Large intestine (tissue), 3 donors: Measurements from ENCODE around the gene YIPF4. TPM values are rescaled to one million over a fixed set of nuclear protein-coding genes. Genes with fewer than 3 reads are reported as not detected.
"Not testable (repeated sequence)": the region's sequence is repeated elsewhere in the genome, so short reads cannot be mapped to it uniquely, and the experiment has no call there.

Experiments
- DNase-seq, 2 donors: peaks; one replicate each; pipeline versions ENCODE4 v3.0.0 to v3.0.0-alpha.2; 2013
- H3K27ac ChIP-seq: one replicate; pipeline ENCODE4 v1.5.1; 2013; ENCODE audit warnings: low read length
- H3K27me3 ChIP-seq: 2 replicates; pipeline ENCODE4 v1.6.1; 2013; ENCODE audit warnings: low read length; ENCODE audit not compliant: control insufficient read depth, insufficient read depth
- H3K36me3 ChIP-seq: 2 replicates; pipeline ENCODE4 v1.6.1; 2013; ENCODE audit warnings: low read length; ENCODE audit not compliant: control insufficient read depth, insufficient read depth
- H3K4me1 ChIP-seq: one replicate; pipeline ENCODE4 v1.6.1; 2013; ENCODE audit warnings: low read length; ENCODE audit not compliant: control insufficient read depth, insufficient read depth
- H3K4me3 ChIP-seq: one replicate; pipeline ENCODE4 v1.5.1; 2013; ENCODE audit warnings: low read length
- H3K9me3 ChIP-seq: one replicate; pipeline ENCODE4 v1.6.1; 2013; ENCODE audit warnings: mild to moderate bottlenecking, low read depth, low read length, moderate library complexity; ENCODE audit not compliant: control insufficient read depth
- WGBS: methylation state at CpG from one replicate; pipeline ENCODE4 v1.1.5; 2013; ENCODE audit warnings: low lambda C conversion rate; ENCODE audit not compliant: insufficient coverage; 5-methylcytosine and 5-hydroxymethylcytosine counted together
- polyA plus RNA-seq: library from polyadenylated mRNA; unstranded; fragments of 120-200 nt; gene quantifications from one replicate; pipeline ENCODE4 v1.2.1, GENCODE V29; 2013

The YIPF4 gene
- polyA plus RNA-seq, 1 donor: 36.8 TPM

GRCh38 chr2:32329180-32329980 lies 51.7 kb downstream of the YIPF4 start:
- H3K36me3 ChIP-seq, H3K9me3 ChIP-seq, H3K27me3 ChIP-seq, H3K4me3 ChIP-seq: not testable (repeated sequence)
- 0% methylated on average over 1 of the region's 14 CpGs for WGBS
- peak; percentile 77 to 92 for DNase-seq
- Histone ChIP-seq H3K27ac (peak overlapping the region; percentile 35), H3K4me1 (peaks cover 11% of the 10 kb centered on the region)

GRCh38 chr2:32330136-32330535 lies 52.4 kb downstream of the YIPF4 start:
- no peak for DNase-seq
- no peak overlapping the region for H3K4me3 ChIP-seq
- H3K9me3 ChIP-seq: no peaks in the 10 kb centered on the region
- peaks cover 11% of the 10 kb centered on the region for H3K4me1 ChIP-seq
- no peaks in the 10 kb centered on the region for H3K36me3 ChIP-seq
- 83% methylated on average over 1 of the region's 2 CpGs for WGBS
- no peaks in the 10 kb centered on the region for H3K27me3 ChIP-seq
- H3K27ac ChIP-seq: no peak overlapping the region

DNA sequence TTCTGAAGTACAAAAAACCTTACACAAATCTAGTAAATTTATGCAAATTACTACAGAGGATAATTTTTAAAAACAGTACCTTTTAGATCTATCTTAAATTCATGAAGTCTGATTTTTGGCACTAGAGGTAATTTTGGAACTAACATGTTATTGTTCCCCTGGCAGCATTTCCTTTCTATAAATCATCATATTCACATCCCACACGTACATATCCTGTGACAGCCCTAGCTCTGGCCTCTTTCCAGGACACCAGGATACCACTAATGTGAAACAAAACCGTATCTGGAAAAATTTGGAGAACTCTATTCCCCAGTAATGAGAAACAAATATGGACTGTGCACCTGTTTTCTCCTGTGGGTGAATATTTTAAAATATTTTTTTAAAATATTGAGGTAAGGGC lies 65.1 kb downstream of the YIPF4 start:
- no peak for DNase-seq
- no CpG with 5 or more reads among the region's 2 CpGs for WGBS
- Histone ChIP-seq H3K36me3 (no peaks in the 10 kb centered on the region), H3K4me3 (no peak overlapping the region), H3K9me3 (no peaks in the 10 kb centered on the region), H3K4me1 (no peaks in the 10 kb centered on the region), H3K27ac (no peak overlapping the region), H3K27me3 (no peaks in the 10 kb centered on the region)

DNA sequence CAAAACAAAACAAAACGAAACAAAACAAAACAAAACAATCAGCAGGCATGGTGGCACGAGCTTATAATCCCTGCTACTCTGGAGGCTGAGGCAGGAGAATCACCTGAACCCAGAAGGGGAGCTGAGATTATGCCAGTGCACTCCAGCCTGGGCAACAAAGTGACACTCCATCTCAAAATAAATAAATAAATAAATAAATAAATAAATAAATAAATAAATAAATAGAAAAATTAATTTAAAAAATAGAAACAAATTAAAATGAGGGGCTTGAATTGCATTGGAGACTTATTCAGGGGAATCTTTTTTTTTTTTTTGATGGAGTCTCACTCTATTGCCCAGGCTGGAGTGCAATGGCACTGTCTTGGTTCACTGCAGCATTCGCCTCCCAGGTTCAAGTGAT lies 73.1 kb downstream of the YIPF4 start:
- not testable (repeated sequence) for H3K27me3 ChIP-seq, H3K9me3 ChIP-seq, H3K27ac ChIP-seq, H3K4me1 ChIP-seq, DNase-seq, H3K4me3 ChIP-seq, H3K36me3 ChIP-seq
- no CpG with 5 or more reads among the region's 3 CpGs for WGBS

DNA sequence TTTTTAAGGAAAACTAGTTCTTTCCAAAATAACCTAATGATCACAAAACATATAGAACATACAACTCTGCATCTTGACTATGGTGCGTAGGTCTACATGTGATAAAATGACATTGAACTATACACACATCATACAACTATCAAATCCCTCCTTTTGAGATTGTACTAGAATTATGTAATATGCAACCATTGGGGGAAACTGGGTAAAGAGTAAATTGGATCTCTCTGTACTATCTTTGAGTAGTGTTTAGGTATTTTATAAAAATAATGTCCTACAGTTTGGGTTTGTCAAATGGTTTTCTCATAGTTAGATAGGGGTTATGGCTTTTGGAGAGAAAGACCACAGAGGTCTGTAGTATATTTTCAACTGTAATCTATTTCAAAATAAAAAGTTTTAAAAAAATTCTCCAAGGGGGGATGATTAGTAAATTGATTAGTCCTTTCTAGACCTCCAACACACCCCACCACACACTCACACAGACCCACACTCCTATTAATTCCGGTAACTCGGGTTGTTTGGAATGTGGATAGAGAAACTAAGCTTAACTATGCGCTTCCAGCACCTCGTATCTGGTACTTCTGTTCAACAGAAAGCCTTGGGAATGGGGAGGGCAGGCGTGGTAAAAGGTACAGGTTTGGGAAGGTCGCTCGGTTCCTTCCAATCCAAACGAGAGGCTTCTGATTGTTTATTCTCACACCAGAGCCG lies 78.4 kb downstream of the YIPF4 start:
- H3K4me1 ChIP-seq: peaks cover 16% of the 10 kb centered on the region
- WGBS: 100% methylated on average over 1 of the region's 10 CpGs
- peak in 1 of 2 donors; percentile 20 for DNase-seq
- H3K27me3 ChIP-seq: no peaks in the 10 kb centered on the region
- H3K9me3 ChIP-seq: no peaks in the 10 kb centered on the region
- H3K36me3 ChIP-seq: no peaks in the 10 kb centered on the region
- H3K4me3 ChIP-seq: peak overlapping the region; percentile 91
- peak overlapping the region; percentile 96 for H3K27ac ChIP-seq

DNA sequence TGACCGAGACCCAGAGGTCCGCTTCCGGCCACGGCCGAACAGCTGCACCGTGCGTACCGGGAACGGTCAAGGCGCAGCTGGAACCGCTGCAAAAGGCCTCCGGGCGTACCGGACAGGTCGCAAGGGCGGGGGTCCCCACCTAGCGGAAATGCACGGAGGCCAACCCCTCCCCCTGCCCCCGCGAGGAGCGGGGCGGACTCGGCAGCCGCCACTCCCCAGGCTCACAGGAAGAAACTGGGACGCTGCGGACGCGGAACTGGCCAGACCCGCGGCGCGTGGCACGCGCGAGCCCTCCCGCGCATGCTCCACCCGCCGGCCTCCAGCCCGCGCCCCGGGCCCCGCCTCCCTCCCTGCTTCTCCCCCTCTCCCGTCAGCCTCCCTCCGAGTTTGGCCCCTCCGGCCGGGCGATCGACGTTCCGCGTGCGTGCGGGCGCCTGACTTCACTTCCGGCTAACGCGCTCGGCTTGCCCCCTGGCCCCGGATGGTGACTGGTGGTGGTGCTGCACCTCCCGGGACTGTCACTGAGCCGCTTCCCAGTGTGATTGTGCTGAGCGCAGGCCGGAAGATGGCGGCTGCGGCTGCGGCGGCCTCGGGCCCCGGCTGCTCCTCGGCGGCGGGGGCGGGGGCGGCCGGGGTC lies 79.1 kb downstream of the YIPF4 start, which contains the start of gene BIRC6:
Gene BIRC6 (plus strand): TSS at position 343 of the 637 bp plus-strand sequence. CDS start 139 bp downstream, at position 482.
- Histone ChIP-seq H3K27ac (peak within 1 kb of the TSS; percentile 96), H3K36me3 (no peaks in the 10 kb centered on the region), H3K27me3 (no peaks in the 10 kb centered on the region), H3K9me3 (no peaks in the 10 kb centered on the region), H3K4me1 (peaks cover 16% of the 10 kb centered on the region), H3K4me3 (peak within 1 kb of the TSS; percentile 91)
- no CpG with 5 or more reads among the region's 76 CpGs for WGBS
- DNase-seq: peak; percentile 97 to 99

- H3K27me3 ChIP-seq: no peaks in the 10 kb centered on the region
- DNase-seq: peak in 1 of 2 donors; percentile 33
- no CpG with 5 or more reads among the region's 65 CpGs for WGBS
- H3K27ac ChIP-seq: peak overlapping the region; percentile 93
- H3K36me3 ChIP-seq: no peaks in the 10 kb centered on the region
- no peaks in the 10 kb centered on the region for H3K9me3 ChIP-seq
- H3K4me3 ChIP-seq: peak overlapping the region; percentile 77
- H3K4me1 ChIP-seq: peaks cover 16% of the 10 kb centered on the region
Observed at GRCh38 chr2:32357318-32358110, 79.8 kb downstream of the YIPF4 start.

DNA sequence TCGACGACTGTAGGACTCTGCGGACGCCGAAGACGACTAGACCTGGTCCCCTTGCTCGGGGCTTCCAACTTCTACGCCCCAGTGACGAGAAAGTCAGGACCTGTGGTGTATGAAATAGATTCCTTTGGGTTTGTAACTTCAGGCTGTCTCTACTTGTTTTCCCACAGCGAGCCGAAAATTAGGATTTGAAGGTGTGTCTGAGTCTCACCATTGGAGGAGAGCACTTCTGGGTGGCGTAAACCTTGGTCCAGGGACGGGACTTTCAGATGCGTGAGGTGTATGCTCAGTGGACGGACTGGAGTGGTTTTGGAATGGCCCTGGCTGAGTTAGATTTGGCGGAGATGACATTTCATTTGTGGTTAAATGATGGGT lies 80.4 kb downstream of the YIPF4 start:
- Histone ChIP-seq H3K36me3 (no peaks in the 10 kb centered on the region), H3K9me3 (no peaks in the 10 kb centered on the region), H3K4me1 (peaks cover 16% of the 10 kb centered on the region), H3K27me3 (no peaks in the 10 kb centered on the region), H3K4me3 (peak overlapping the region; percentile 77), H3K27ac (peak overlapping the region; percentile 93)
- peak in 1 of 2 donors; percentile 49 for DNase-seq
- WGBS: no CpG with 5 or more reads among the region's 16 CpGs

DNA sequence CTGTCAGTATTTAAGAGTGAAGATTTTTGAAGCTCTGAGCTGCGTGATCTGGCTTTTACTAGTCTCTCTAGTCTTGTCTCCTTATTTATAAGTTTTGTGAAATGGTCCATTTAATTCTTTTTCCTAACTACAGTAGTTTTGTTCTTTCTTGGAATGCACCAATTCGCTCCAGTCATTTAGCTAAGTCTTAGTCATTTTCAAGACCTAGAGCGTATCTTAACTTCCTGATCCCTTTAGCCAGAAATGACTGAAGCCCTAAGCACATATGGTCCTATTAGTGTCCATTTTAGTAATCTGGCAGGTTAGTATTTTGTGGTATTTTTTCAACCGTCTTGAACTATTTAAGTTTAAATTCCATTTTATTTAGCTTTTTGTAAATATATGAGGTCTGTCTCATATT lies 82.7 kb downstream of the YIPF4 start:
- Histone ChIP-seq H3K27ac (no peak overlapping the region), H3K4me3 (no peak overlapping the region), H3K27me3 (no peaks in the 10 kb centered on the region), H3K4me1 (peaks cover 18% of the 10 kb centered on the region), H3K36me3 (no peaks in the 10 kb centered on the region), H3K9me3 (no peaks in the 10 kb centered on the region)
- WGBS: 83% methylated on average over 3 of the region's 4 CpGs
- no peak for DNase-seq

DNA sequence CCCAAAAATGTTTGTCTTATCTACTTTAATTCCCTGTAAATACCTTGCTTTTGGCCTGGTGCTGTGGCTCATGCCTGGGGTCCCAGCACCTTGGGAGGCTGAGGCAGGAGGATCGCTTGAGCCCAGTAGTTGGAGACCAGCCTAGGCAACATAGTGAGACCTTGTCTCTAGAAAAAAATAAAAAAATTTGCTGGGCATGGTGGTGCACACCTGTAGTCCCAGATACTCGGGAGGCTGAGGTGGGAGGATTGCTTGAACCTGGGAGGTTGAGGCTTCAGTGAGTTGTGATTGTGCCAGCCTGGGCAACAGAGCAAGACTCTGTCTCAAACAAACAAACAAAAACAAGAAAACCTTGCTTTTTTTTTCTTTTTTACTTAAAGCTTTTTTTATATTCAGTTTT lies 85.3 kb downstream of the YIPF4 start:
- not testable (repeated sequence) for H3K36me3 ChIP-seq, DNase-seq, H3K27ac ChIP-seq, H3K9me3 ChIP-seq, H3K4me3 ChIP-seq, H3K27me3 ChIP-seq
- WGBS: 100% methylated on average over 1 of the region's 2 CpGs
- peaks cover 18% of the 10 kb centered on the region for H3K4me1 ChIP-seq
